Esophagus muscularis mucosa (tissue), 4 donors: ENCODE results near the gene UBE2R2.

Experiments
- CTCF ChIP-seq, 3 experiments: fragments of 200-600 bp in 2 of 3; fragments of 450-650 bp in 1 of 3; sonication (generic) in 2 of 3; IDR thresholded peaks; one replicate each; pipeline ENCODE4 v1.5.1; 2017 to 2019; ENCODE audit warnings: antibody characterized with exemption in 3 of 3, mild to moderate bottlenecking in 2 of 3, moderate library complexity in 1 of 3
- EP300 ChIP-seq: sonication (generic); formaldehyde crosslinking; IDR thresholded peaks from one replicate; pipeline ENCODE4 v1.6.1; 2017; ENCODE audit warnings: antibody characterized with exemption
- POLR2A ChIP-seq: fragments of 450-650 bp; IDR thresholded peaks from one replicate; pipeline ENCODE4 v1.6.1; 2017; ENCODE audit warnings: antibody characterized with exemption, moderate library complexity, mild to moderate bottlenecking, low read depth

GRCh38 chr9:33893861-33894260, 76.9 kb downstream of the UBE2R2 start:
- TF ChIP-seq CTCF (IDR thresholded peaks at IDR 0.05): no peak
- TF ChIP-seq POLR2A: no peak
- TF ChIP-seq EP300: no peak
